NCI-H748 (cell line): ENCODE results near the gene XIAP.

Experiments used
- DNase-seq: peaks from one replicate; lab custom pipeline; 2025; ENCODE audit not compliant: unreplicated experiment; lab: John Stamatoyannopoulos, UW

The XIAP gene

GRCh38 chrX:123959281-123960063, 99.6 kb downstream of the XIAP start:
- peak; percentile 68 for DNase-seq

GRCh38 chrX:123960956-123961267, 101.1 kb downstream of the XIAP start:
- DNase-seq = no peak

GRCh38 chrX:123961268-123962005, 101.6 kb downstream of the XIAP start, which contains the start of gene STAG2:
STAG2 (plus strand) TSS chrX:123961706; CDS start chrX:124022628, 60,922 bp downstream.
- peak; percentile 92 for DNase-seq

- DNase-seq = no peak
Observed at GRCh38 chrX:123962006-123962467, 102.2 kb downstream of the XIAP start.

GRCh38 chrX:123962794-123963373, 103.0 kb downstream of the XIAP start:
- DNase-seq = peak; percentile 95
